IPS DF 6.9 (cell line): ENCODE measurements around the gene AHR.
"Not testable (repeated sequence)": the region's sequence is repeated elsewhere in the genome, so short reads cannot be mapped to it uniquely, and the experiment has no call there.

Source experiments
- DNase-seq: peaks from one replicate; pipeline ENCODE4 v3.0.0-alpha.2; 2013; ENCODE audit warnings: low read depth, low spot score
- H3K27ac ChIP-seq: one replicate; pipeline ENCODE4 v1.5.1; 2013; ENCODE audit warnings: low read length, control low read depth
- H3K27me3 ChIP-seq: 2 replicates; pipeline ENCODE4 v1.6.1; 2013; ENCODE audit warnings: mild to moderate bottlenecking, low read length; ENCODE audit not compliant: control insufficient read depth, insufficient read depth
- H3K36me3 ChIP-seq: 2 replicates; pipeline ENCODE4 v1.6.1; 2013; ENCODE audit warnings: low read length; ENCODE audit not compliant: control insufficient read depth, insufficient read depth
- H3K4me1 ChIP-seq: 2 replicates; pipeline ENCODE4 v1.6.1; 2013; ENCODE audit warnings: low read length; ENCODE audit not compliant: control insufficient read depth, insufficient read depth
- H3K4me3 ChIP-seq: 2 replicates; pipeline ENCODE4 v1.5.1; 2013; ENCODE audit warnings: mild to moderate bottlenecking, low read length
- H3K9me3 ChIP-seq: 2 replicates; pipeline ENCODE4 v1.6.1; 2013; ENCODE audit warnings: low read length, inconsistent platforms; ENCODE audit not compliant: control insufficient read depth, insufficient read depth
- WGBS: extraction: QIAGEN DNeasy Blood & Tissue Kit; methylation state at CpG from one replicate; pipeline ENCODE4 v1.1.7; 2013; ENCODE audit warnings: mixed read lengths, missing lambda C conversion rate; ENCODE audit not compliant: insufficient read length, insufficient coverage; 5-methylcytosine and 5-hydroxymethylcytosine counted together

Gene AHR

DNA sequence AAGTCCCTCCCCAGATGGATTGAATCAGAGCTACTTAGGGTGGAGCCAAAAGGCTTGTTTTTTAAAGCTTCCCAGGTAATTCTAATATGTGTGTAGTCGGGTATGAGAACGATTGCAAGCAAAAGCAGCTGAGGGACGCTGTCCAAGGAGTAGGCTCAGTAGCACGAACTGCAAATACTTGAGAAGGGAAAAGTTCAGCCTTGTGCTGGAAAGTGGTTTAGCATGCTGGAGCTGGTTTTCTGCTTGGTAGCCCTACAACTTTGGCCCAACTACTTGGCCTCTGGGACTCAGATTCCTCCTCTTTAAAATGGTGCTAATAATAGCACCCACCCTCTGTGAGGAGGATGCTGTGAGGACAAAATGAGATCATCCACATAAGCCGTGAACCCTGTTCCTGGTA is 76.2 kb downstream of the AHR start:
- WGBS: no CpG with 5 or more reads among the region's 5 CpGs
- Histone ChIP-seq H3K9me3 (no peaks in the 10 kb centered on the region), H3K36me3 (no peaks in the 10 kb centered on the region), H3K27me3 (no peaks in the 10 kb centered on the region), H3K27ac (no peak overlapping the region), H3K4me1 (no peaks in the 10 kb centered on the region), H3K4me3 (no peak overlapping the region)
- no peak for DNase-seq

DNA sequence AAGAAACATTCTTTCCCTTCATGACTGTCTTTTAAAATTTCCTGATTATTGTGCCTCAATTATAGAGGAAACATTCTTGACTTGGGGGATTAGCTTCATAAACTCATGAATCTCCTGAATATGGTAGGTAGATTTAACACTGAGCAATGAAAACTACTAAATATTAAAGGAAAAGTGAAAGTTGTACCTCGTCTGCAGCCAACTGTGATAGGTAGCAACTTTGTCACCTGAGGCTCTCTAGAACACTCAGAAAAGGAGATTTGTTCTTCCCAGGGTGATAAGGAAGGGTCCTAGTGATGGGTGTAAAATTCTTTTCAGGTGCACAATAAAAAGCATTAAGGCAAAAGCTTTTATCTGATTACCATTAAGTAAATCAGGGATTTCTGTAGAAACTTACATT is 78.1 kb downstream of the AHR start:
- no CpG with 5 or more reads among the region's 1 CpG for WGBS
- Histone ChIP-seq H3K4me3 (no peak overlapping the region), H3K27ac (no peak overlapping the region)

DNA sequence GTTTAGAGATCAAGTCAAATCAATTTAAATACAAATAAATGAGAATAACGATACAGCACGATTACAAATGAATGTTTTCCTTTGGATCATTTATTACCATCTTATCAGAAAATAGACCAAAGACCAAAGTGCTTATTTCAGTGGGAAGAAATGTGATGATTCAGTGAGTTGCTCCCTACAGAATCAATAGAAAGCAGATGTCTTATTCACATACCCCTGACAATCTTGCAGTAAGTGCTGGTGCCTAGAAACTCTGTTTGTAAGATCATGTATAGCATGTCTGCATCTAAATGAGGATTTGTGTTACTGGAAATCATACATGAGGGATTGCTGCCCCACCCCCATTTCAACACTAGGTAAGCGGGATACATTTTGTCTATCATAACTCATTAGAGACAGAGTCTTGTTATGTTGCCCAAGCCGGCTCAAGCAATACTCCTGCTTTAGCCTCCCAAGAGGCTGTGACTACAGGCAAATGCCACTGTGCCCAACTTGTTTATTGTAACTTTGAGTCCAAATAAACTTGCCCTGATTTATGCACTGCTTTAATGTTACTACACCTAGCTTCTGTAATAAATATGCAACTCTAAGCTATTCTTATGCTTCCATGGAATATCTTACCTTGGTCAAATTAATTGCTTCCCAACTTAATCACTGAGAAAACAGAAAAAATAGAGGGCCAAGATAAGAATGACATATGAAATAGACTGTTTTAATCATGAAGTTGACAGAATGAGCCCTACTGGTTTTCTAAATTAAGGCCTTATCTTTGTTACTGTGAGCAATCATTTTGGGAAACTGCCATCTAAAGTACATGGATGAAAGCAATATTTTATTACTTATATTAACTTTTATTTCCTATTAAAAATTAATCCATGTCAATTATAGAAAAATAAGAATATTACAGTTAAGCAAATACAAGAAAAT is 82.5 kb downstream of the AHR start:
- no peaks in the 10 kb centered on the region for H3K4me1 ChIP-seq
- no CpG with 5 or more reads among the region's 4 CpGs for WGBS
- no peak overlapping the region for H3K27ac ChIP-seq

More for the DNA sequence above, 78.1 kb downstream of the AHR start:
- no peak for DNase-seq
- Histone ChIP-seq H3K9me3 (no peaks in the 10 kb centered on the region), H3K27me3 (no peaks in the 10 kb centered on the region), H3K4me1 (no peaks in the 10 kb centered on the region), H3K36me3 (no peaks in the 10 kb centered on the region)

DNA sequence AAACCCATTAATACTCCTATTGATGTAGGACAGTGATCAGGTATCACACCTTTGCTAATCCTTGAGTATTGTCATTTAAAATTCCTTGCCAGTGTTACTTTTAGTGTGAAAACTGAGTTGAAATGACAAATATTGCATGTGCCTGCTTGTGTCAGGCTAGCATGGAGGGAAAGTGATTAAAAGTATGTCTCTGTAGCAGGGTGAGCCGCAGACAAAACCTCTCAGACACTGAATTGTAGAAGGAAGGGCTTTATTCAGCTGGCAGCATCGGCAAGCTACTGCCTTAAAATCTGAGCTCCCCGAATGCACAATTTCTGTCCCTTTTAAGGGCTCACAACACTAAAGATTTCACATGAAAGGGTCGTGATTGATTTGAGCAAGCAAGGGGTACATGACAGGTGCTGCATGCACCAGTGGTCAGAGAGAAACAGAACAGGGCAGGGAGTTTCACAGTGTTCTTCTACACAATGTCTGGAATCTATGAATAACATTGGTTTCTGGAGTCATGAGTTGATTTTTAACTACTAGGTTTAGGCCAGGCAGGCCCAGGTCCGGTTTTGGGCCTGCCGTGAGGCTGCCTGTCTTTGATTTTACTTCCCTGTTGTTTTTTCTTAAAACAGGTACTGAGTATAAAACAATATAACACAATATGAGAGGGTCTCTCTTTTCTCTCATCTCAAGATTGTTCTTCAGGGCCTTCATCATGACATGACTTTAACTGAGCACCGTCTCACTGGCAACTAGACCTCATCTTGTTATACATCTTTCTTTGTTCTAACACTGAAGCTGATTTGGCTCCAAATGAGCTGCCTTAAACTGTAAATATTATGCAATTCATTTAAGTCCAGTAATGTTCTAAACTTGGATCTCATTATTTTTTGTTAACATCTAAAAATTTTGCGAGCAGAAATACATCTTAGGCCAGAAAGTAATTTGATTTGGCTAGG is 84.2 kb downstream of the AHR start:
- H3K4me1 ChIP-seq, H3K36me3 ChIP-seq, DNase-seq, H3K4me3 ChIP-seq, H3K9me3 ChIP-seq, H3K27ac ChIP-seq, H3K27me3 ChIP-seq: not testable (repeated sequence)
- WGBS: no CpG with 5 or more reads among the region's 8 CpGs

More for the DNA sequence above, 82.5 kb downstream of the AHR start:
- Histone ChIP-seq H3K36me3 (no peaks in the 10 kb centered on the region), H3K27me3 (no peaks in the 10 kb centered on the region), H3K9me3 (no peaks in the 10 kb centered on the region), H3K4me3 (no peak overlapping the region)
- DNase-seq: no peak

DNA sequence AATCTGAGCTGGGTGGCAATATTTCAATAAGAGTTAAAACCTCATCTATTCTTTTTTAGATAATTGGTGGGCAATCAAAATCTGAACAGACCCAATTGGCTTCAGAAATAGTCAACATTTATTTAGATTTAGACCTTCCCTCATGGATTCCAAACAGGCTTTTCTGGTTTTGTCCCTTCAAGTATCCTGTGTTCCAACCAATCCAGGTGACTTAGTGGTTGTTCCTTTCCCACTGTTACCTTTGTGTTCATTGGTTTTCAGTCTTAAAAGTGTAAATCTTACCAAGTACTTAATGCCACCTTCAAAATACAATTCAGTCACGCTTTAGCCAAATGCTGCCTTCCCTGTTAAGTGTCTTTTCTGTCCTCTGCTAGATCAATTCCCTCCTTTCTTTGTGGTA is 85.9 kb downstream of the AHR start:
- H3K27me3 ChIP-seq: no peaks in the 10 kb centered on the region
- no CpG with 5 or more reads among the region's 1 CpG for WGBS
- DNase-seq: peak; percentile 11
- no peaks in the 10 kb centered on the region for H3K36me3 ChIP-seq
- H3K4me1 ChIP-seq: no peaks in the 10 kb centered on the region
- H3K27ac ChIP-seq: no peak overlapping the region
- H3K4me3 ChIP-seq: no peak overlapping the region
- H3K9me3 ChIP-seq: no peaks in the 10 kb centered on the region

DNA sequence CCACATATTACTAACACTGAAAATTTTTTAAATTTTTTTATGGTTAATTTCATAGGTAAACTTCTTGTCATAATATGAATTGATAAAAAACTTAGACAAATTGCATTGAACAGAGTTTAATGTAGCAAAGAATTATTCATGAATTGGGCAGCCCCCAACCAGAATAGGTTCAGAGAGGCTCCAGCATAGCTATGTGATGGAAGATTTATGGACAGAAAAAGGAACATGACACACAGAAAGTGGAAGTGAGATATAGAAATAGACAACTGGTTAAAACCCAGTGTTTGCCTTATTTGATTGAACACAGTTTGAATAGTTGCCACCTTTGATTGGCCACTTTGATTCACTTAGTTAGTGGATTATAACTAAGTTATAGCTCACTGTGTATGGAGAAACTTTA is 87.2 kb downstream of the AHR start:
- Histone ChIP-seq H3K36me3 (no peaks in the 10 kb centered on the region), H3K4me3 (no peak overlapping the region), H3K9me3 (no peaks in the 10 kb centered on the region), H3K4me1 (no peaks in the 10 kb centered on the region), H3K27me3 (no peaks in the 10 kb centered on the region), H3K27ac (no peak overlapping the region)
- DNase-seq: no peak

DNA sequence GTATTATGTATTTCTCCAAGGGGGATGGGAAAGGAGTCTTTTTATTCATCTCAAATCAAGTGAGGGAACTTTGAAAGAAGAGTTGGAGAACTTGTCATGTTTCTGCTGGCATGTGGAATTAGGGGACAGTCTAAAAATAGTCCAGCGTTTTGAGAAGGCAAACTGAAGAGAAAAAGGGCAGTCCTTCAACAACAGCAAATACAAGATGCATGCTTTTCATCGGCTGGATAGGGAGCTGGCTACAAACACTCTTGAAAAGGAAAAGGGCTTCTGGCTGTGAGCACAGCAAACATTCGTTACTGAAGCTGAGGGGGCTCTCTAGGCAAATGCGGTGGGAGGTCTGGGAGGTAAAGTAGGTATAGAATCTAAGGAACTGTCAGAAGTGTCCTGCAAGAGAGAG is 91.9 kb downstream of the AHR start:
- H3K27ac ChIP-seq: no peak overlapping the region
- no peak overlapping the region for H3K4me3 ChIP-seq
- WGBS: no CpG with 5 or more reads among the region's 4 CpGs
- H3K9me3 ChIP-seq: no peaks in the 10 kb centered on the region
- no peaks in the 10 kb centered on the region for H3K27me3 ChIP-seq
- H3K36me3 ChIP-seq: no peaks in the 10 kb centered on the region
- no peak for DNase-seq
- no peaks in the 10 kb centered on the region for H3K4me1 ChIP-seq

DNA sequence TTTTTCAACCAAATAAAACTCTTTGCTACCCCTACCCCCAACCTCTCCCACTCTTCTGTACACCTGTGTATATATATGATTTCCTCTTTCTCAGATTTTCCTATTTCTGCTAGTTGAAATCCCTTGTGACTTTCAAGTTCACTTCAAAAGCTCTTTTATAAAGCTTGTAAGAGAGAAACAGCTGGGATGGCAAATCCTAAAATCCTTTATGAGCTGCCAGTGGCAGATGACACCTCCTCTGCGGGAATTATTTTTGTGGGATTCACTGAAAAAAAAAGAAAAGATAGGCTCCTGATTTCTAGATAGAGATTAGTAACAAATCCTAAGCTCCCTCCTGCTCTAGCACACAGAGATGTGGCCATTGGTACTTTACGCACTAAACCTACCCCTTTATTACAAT is 92.9 kb downstream of the AHR start:
- Histone ChIP-seq H3K4me3 (no peak overlapping the region), H3K4me1 (no peaks in the 10 kb centered on the region), H3K9me3 (no peaks in the 10 kb centered on the region), H3K27ac (no peak overlapping the region), H3K27me3 (no peaks in the 10 kb centered on the region), H3K36me3 (no peaks in the 10 kb centered on the region)
- no CpG with 5 or more reads among the region's 2 CpGs for WGBS
- no peak for DNase-seq

DNA sequence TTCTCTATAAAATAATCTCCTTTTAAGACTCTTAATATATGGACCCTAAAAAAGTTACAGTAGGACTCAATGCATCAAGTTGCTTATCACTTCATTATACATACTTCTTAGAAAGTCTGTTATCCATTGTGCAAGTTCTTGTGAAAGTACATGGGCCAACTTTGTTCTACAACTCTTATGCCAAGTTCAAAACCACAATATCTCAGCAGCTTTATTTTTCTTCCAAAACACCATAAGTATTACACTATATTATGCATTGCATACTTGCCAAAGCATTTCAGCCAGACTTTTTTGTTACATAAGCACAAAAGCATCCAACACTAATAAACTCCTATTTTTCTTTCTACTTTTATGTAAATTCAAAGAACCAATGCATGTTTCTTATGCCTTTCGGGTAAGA is 94.4 kb downstream of the AHR start:
- H3K27ac ChIP-seq: no peak overlapping the region
- no peak for DNase-seq
- no peak overlapping the region for H3K4me3 ChIP-seq
- no peaks in the 10 kb centered on the region for H3K9me3 ChIP-seq
- WGBS: no CpG with 5 or more reads among the region's 1 CpG
- no peaks in the 10 kb centered on the region for H3K27me3 ChIP-seq
- no peaks in the 10 kb centered on the region for H3K36me3 ChIP-seq
- no peaks in the 10 kb centered on the region for H3K4me1 ChIP-seq

DNA sequence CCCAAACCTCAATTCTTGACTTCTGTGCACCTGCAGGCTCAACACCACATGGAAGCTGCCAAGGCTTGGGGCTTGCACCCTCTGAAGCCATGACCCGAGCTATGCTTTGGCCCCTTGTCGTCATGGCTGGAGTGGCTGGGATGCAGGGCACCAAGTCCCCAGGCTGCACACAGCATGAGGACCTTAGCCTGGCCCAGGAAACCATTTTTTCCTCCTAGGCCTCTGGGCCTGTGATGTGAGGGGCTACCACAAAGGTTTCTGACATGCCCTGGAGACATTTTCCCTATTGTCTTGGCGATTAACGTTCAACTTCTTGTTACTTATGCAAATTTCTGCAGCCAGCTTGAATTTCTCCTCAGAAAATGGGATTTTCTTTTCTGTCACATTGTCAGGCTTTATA is 96.1 kb downstream of the AHR start:
- H3K9me3 ChIP-seq: not testable (repeated sequence)

More for the DNA sequence above, 96.1 kb downstream of the AHR start:
- H3K36me3 ChIP-seq, H3K4me3 ChIP-seq, DNase-seq, H3K27me3 ChIP-seq, H3K27ac ChIP-seq, H3K4me1 ChIP-seq: not testable (repeated sequence)
- WGBS: no CpG with 5 or more reads among the region's 4 CpGs
